Measurements from ENCODE around the gene LDHD.

GRCh38 chr16:75151798-75152197 lies 35.2 kb upstream of the LDHD start:
- no peak for TF ChIP-seq HDAC6 (IDR thresholded peaks at IDR 0.05; ENCODE audit: low read depth, low read length)
- TF ChIP-seq POLR2AphosphoS5 (IDR thresholded peaks at IDR 0.05; ENCODE audit: low read depth, low read length) = no peak
- TF ChIP-seq ATAD3A (CRISPR knock-in tag; IDR thresholded peaks at IDR 0.05) = no peak
- TF ChIP-seq JUND (CRISPR knock-in tag; IDR thresholded peaks at IDR 0.05) = no peak
- TF ChIP-seq SMARCC2 (IDR thresholded peaks at IDR 0.05) = no peak
